WERI-Rb-1 (cell line): Measurements from ENCODE around the gene ZNF784.

Experiments used
- DNase-seq: peaks from one replicate; pipeline ENCODE4 v3.0.0-alpha.2; 2020
- H3K27ac ChIP-seq: fragments of 250-450 bp; sonication (Bioruptor Pico); 2 replicates; pipeline ENCODE4 v1.5.1; 2020; ENCODE audit warnings: mild to moderate bottlenecking, moderate library complexity
- H3K27me3 ChIP-seq: fragments of 250-450 bp; sonication (Bioruptor Pico); 2 replicates; pipeline ENCODE4 v1.5.1; 2021; ENCODE audit warnings: mild to moderate bottlenecking, low read depth, moderate library complexity; ENCODE audit not compliant: insufficient read depth, severe bottlenecking
- H3K36me3 ChIP-seq: fragments of 250-450 bp; sonication (Bioruptor Pico); 2 replicates; pipeline ENCODE4 v1.5.1; 2020; ENCODE audit warnings: mild to moderate bottlenecking, moderate library complexity
- H3K4me3 ChIP-seq: 2 replicates; pipeline ENCODE4 v1.5.1; 2011; ENCODE audit warnings: low read depth, mild to moderate bottlenecking, control low read depth, low read length
- H3K9me3 ChIP-seq: fragments of 250-450 bp; sonication (Bioruptor Pico); 2 replicates; pipeline ENCODE4 v1.5.1; 2021; ENCODE audit warnings: mild to moderate bottlenecking, moderate library complexity; ENCODE audit not compliant: severe bottlenecking
- TF ChIP-seq, protein P1 (sequence below): IDR thresholded peaks from 2 replicates; pipeline ENCODE4 v1.5.1; 2011; ENCODE audit warnings: low read depth, mild to moderate bottlenecking, control low read depth, inconsistent platforms, low read length

The ZNF784 gene, protein sequence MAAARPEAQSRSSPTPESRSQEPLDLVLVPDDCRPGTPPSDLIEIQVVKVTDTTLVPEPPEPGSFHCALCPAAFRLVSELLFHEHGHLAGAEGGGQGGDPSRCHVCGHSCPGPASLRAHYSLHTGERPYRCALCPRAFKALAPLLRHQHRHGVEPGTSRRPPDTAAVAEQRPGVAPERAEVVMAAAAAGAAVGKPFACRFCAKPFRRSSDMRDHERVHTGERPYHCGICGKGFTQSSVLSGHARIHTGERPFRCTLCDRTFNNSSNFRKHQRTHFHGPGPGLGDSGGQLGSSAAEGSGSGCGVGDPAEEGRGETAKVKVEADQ

DNA sequence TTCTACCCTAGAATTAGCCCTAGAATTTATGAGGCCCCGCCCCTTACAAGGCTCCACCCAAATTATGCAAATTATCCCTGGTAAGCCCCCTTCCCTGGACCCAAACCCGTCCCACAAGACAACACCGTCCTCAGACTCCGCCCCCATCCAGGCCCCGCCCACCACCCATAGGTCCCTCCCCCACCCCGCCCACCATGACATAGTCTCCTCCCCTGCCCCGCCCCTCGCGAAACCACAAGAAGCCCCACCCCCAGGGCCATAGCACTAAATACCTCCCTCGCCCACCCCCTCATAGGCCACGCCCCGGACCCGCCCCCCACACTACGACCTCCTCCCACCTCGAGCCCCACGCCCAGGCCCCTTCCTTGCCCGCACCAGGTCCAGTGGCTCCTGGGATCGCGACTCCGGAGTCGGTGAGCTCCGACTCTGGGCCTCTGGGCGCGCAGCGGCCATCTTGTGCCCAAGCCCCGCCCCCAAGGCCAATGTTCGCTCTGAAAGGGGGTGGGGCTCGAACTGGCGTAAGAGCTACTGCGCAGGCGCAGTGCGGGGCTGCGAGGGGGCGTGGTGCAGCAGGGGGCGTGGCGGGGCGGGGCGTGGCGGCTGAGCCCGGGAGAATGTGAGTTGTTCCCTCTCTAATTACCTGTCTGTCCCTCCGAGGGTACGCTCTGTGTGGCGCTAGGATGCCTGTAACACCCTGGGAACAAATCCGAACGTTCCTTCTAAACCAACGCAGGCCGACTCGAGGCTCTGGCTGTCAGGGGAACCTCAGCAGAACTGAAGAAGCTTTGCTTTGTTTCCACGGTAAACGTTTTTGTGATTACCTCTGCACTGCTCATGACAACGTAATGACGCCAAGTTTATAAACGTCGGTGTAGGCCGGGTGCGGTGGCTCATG is at the start of gene ZNF784:
Gene ZNF784, minus strand, starts transcription at position 458 of the 895 bp plus-strand sequence. Its CDS starts 5 bp downstream, at position 453.
- H3K27me3 ChIP-seq = no peaks in the 10 kb centered on the region
- H3K36me3 ChIP-seq = peaks cover 10% of the 10 kb centered on the region
- peak within 1 kb of the TSS; percentile 91 for H3K27ac ChIP-seq
- peaks cover 3% of the 10 kb centered on the region for H3K9me3 ChIP-seq
- peak; percentile 90 for DNase-seq
- TF ChIP-seq, protein P1, sequence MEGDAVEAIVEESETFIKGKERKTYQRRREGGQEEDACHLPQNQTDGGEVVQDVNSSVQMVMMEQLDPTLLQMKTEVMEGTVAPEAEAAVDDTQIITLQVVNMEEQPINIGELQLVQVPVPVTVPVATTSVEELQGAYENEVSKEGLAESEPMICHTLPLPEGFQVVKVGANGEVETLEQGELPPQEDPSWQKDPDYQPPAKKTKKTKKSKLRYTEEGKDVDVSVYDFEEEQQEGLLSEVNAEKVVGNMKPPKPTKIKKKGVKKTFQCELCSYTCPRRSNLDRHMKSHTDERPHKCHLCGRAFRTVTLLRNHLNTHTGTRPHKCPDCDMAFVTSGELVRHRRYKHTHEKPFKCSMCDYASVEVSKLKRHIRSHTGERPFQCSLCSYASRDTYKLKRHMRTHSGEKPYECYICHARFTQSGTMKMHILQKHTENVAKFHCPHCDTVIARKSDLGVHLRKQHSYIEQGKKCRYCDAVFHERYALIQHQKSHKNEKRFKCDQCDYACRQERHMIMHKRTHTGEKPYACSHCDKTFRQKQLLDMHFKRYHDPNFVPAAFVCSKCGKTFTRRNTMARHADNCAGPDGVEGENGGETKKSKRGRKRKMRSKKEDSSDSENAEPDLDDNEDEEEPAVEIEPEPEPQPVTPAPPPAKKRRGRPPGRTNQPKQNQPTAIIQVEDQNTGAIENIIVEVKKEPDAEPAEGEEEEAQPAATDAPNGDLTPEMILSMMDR = no peak
- H3K4me3 ChIP-seq = peak within 1 kb of the TSS; percentile 58

DNA sequence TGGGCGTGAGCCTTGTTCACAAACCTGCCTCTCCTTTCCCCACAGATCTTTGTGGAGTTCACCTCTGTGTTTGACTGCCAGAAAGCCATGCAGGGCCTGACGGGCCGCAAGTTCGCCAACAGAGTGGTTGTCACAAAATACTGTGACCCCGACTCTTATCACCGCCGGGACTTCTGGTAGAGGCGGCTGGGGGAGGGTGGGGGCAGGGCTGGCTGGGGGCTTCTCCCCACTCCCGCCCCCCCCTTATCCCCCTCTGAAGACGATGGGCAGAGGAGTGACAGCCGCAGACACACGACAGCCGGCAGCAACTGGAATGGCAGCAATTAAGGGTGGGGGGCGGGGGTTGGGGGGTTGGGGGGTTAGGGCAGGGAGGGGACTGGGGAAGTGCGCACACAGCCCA is 49.5 kb upstream of the ZNF784 start:
- TF ChIP-seq, protein P1 = no peak
- Histone ChIP-seq H3K27me3 (no peaks in the 10 kb centered on the region), H3K36me3 (peaks cover 69% of the 10 kb centered on the region), H3K9me3 (no peaks in the 10 kb centered on the region), H3K27ac (peak overlapping the region; percentile 52), H3K4me3 (no peak overlapping the region)
- DNase-seq = no peak

DNA sequence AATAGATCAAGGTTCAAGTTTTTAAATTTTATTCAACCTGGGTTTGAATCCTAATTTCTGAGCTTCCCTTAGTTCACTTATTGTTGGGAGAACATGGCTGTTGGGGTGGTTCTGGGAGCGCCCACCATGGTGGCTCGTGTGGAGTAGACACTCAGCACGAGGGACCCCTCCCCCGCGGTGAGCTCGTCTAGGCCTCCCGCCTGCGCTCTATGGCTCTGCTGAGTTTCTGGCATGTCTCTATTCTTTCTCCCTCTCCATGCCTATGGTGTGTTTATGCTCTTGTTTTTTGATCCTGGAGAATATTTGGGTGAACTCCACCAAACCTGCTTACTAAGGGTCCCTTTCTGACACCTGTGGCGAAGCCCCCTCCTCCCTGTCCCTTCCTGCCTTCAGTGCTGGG is 49.1 kb upstream of the ZNF784 start:
- Histone ChIP-seq H3K9me3 (no peaks in the 10 kb centered on the region), H3K27ac (peak overlapping the region; percentile 52), H3K4me3 (no peak overlapping the region), H3K36me3 (peaks cover 68% of the 10 kb centered on the region), H3K27me3 (no peaks in the 10 kb centered on the region)
- TF ChIP-seq, protein P1 = no peak
- no peak for DNase-seq

DNA sequence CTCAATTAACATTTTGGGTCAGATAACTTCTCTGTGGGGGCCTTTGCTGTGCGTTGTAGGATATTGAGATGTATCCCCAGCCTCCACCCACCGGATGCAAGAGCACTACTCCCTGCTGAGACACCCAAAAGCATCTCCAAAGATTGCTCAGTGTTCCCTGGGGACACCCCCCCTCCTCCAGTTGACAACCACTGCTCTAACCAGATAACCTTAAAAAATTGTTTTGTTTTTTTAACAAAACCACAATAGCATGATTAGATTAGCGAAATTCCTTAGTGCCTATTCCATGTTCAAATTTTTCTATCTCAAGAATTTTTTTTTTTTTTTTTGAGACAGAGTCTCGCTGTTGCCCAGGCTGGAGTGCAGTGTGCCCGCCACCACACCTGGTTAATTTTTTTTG is 48.1 kb upstream of the ZNF784 start:
- DNase-seq = no peak
- no peak overlapping the region for H3K4me3 ChIP-seq
- H3K9me3 ChIP-seq = no peaks in the 10 kb centered on the region
- H3K27ac ChIP-seq = no peak overlapping the region
- TF ChIP-seq, protein P1 = no peak
- no peaks in the 10 kb centered on the region for H3K27me3 ChIP-seq
- H3K36me3 ChIP-seq = peaks cover 66% of the 10 kb centered on the region

DNA sequence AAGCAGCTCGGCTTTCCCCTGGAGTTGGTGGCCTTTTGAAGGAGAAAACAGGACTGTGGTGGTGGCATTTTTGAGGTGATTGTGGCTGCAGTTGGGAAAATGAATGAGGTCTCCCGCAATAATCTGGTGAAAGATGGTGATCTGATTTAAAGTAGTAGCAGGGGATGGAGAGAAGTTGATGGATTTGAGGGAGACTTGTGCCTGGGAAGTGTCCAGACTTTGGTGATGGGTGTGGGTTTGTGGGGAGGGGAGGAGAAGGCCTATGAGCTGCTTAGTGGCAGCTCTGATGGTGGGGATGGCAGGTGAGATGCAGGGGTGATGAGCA is 46.6 kb upstream of the ZNF784 start:
- Histone ChIP-seq H3K36me3 (peaks cover 69% of the 10 kb centered on the region), H3K4me3 (no peak overlapping the region), H3K9me3 (no peaks in the 10 kb centered on the region), H3K27me3 (no peaks in the 10 kb centered on the region), H3K27ac (no peak overlapping the region)
- DNase-seq = no peak
- TF ChIP-seq, protein P1 = no peak
